Ammon's horn (tissue), 1 donor: ENCODE data around the gene ADARB1.

ENCODE experiments used
- DNase-seq: peaks from one replicate; pipeline ENCODE4 v3.0.0-alpha.2; 2016; ENCODE audit warnings: low spot score

ADARB1 gene

DNA sequence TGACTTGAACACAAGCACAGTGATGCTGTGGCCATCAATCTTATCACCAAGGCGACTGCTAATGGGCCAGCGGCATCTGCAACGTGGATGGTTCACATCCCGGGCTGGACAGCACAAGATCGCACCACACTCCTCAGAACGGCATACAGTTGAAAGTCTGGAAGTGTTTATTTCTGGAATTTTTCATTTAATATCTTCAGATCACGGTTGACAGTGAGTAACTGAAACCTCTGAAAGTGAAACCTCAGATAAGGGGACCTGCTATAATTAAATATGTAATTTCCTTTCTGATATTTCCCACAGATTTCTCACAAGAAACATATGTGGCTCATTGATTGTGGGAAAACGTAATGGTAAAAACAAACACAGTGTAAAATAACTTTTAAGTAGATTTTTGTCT, 129.6 kb downstream of the ADARB1 start:
- DNase-seq: no peak

- no peak for DNase-seq
Observed at GRCh38 chr21:45204395-45204794, 130.0 kb downstream of the ADARB1 start.

DNA sequence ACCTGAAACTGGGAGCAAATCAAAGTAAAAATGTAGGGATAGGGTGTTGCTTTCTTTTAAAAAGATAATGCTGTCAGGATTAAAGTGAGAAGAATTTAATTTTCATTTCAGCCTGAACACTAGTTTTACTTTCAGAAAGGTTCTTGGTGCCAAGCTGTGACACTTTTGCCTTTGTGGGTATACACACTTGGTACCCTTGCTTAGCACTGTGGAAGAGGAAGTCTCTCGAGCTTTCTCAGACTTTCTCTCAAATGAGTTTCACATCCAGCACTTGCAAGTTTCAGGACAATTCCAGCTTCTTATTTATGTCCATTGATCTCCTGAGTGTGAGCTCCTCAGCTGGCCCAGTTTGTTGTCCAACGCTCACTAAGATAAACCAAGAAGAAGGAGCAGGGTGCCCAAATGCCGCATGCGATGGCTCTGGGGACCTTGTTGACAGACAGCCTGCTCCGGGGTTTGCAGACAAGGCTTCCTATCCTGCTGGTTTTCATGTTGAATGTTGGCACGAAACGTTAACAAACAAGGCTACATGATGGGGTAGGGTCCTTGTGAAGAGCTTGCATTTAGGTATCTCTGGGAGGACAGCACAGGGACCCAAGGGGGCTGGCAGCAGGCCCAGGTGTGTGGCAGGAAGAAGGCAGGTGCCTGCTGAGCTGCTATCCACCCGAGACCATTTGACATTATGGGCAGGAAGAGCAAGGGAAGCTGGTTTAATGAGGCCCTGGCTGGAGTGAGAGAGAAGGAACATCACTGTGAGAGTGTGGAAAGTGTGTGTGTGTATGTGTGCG, 133.7 kb downstream of the ADARB1 start:
- peak; percentile 30 for DNase-seq

DNA sequence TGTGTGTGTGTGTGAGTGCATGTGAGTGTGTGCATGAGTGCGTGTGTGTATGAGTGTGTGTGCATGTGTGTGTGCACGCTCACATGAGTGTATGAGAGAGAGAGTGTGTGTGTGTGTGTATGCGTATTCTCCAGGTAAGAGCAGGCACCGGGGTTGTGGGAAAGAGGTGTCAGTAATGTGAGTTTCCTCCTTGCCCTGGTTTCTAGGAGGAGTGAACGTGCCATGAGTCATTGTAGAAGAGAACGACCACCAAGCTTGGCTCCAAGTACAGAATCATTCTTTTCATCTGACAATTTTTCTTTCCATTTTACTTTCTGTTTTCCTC, 134.2 kb downstream of the ADARB1 start:
- no peak for DNase-seq

DNA sequence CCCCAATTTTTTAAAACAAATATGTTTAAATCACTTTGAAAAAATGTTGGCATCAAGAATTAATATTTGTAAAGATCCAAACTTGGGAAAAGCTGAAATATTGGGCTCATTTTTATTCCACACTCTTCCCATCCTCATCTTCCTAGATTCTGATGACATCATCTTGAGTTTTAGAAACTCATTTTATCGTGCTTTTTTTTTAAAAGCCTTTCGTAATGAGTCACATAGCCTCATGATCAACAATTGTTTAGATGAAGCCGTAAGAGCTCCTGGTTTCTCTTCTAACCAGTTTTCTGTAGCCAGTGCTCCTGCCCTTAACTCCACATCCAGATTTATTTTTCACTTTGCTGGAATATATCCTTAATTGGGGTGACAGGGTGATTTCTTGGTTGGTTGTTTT, 134.7 kb downstream of the ADARB1 start:
- no peak for DNase-seq

DNA sequence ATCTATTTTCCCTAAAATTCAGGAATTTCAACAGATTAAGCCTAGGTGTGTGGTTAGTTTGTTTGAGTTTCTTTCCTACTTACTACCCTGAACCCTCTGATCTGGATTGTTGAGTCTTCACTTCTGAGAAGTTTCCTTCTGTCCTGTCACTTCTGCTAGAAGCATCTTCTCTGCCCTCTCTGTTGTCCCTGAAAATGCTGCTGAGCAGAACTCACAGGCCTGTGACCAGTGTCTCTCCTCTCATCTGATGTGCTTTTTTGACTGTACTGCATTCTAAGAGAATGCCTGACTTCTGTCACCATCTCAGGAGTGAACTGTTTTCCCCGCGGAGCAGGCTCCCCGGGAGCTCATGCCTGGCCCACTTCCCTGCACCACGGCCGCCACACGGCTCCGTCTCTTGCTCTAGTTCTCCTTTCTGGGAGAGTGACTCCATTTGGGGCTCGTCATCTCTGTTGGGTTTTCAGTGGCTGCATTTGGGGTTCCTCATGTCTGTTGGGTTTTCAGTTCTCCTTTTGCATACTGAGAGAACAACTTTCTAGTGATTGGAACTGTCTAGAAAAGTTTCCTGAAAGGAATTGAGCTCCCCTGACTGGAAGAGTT, 135.4 kb downstream of the ADARB1 start:
- peak; percentile 58 for DNase-seq

DNA sequence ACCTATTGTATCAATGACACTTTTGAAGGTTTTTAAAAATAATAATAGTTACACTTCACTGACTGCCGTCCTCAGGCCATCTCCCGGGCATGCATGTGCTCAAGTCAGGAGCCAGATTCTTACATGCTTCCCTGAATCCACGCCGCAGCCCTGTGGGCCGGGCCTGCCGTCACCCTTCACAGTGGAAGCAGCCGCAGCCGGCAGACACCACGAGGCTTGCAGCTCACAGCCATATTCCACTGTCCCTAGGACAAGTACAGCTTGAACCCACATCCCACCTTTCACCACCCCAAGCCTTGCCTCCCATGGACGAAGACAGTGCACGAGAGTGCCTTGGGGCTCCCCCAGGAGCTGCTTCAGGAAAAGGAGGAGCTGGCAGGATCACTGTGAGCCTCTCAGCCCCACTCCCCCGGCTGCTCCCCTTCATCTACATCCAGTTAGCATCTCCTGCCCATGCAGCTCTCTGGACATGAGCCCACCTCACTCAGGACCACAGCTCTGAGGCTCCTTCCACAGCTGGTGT, 136.1 kb downstream of the ADARB1 start:
- DNase-seq: no peak

GRCh38 chr21:45211661-45212060, 137.3 kb downstream of the ADARB1 start:
- DNase-seq: no peak

DNA sequence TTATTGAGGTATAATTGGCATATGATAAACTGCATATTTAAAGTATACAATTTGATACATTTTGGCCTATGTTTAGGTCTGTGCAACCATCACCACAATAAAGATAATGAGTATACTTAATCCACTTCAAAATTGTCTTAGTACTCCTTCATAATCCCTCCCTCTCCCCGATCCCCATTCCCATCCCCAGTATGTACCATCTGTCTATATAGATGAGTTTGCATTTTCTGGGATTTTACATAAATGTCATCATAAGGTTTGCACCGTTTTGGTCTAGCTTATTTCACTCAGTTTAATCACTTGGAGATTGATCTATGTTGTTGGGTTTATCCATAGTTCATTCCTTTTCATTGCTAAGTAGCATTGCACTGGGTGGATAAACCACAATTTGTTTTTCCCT, 139.0 kb downstream of the ADARB1 start:
- DNase-seq: no peak

GRCh38 chr21:45215213-45215612, 140.8 kb downstream of the ADARB1 start:
- no peak for DNase-seq

DNA sequence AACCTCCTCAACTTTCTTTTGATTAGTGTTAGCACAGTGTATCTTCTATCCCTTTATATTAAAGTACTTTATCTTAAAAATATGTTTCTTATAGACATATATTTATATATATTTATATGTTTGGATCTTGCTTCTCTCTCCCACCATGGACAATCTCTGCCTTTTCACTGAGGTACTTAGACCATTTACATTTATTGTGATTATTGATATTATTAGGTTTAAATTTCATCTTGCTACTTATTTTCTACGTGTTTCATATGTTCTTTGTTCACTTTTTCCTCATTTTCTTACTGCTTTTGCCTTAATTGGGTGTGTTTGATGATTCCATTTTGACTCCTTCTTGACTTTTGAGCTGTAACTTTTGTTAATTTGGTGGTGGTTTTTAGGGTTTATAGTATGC, 142.6 kb downstream of the ADARB1 start:
- no peak for DNase-seq

GRCh38 chr21:45219517-45219916, 145.1 kb downstream of the ADARB1 start:
- DNase-seq: no peak

- no peak for DNase-seq
Observed at GRCh38 chr21:45220071-45220481, 145.7 kb downstream of the ADARB1 start.

DNA sequence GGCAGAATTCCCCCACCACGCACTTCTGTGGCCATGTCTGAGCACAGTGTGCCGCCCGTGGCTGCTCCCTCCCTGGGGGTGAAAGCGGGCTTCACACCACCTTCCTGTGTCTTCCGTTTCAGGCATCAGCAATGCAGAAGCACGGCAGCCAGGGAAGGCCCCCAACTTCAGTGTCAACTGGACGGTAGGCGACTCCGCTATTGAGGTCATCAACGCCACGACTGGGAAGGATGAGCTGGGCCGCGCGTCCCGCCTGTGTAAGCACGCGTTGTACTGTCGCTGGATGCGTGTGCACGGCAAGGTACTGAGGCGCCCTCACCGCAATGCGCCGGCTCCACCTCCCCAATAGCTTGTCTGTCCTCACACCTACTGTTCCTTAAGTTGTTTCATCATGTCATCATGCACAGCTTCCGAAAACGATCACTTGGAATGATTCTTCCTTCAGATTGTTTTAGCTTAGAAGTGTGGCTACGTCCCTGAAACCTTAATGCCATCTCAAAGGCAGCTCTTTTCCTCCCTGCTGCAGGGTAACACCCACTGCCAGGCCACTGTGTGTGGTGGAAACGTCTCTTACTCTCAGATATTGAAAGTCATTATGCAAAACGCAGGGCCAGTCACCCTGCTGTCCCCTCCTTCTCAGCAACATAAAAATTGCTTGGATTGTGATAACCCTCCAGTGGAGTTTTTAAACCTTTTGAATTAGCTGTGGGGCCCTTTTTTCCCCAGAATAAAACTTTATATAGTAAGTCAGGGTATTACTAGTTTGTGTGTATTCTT, 146.5 kb downstream of the ADARB1 start:
- no peak for DNase-seq

- DNase-seq: no peak
Observed at GRCh38 chr21:45222001-45222400, 147.6 kb downstream of the ADARB1 start.

- no peak for DNase-seq
Observed at GRCh38 chr21:45223236-45224185, 149.1 kb downstream of the ADARB1 start.

DNA sequence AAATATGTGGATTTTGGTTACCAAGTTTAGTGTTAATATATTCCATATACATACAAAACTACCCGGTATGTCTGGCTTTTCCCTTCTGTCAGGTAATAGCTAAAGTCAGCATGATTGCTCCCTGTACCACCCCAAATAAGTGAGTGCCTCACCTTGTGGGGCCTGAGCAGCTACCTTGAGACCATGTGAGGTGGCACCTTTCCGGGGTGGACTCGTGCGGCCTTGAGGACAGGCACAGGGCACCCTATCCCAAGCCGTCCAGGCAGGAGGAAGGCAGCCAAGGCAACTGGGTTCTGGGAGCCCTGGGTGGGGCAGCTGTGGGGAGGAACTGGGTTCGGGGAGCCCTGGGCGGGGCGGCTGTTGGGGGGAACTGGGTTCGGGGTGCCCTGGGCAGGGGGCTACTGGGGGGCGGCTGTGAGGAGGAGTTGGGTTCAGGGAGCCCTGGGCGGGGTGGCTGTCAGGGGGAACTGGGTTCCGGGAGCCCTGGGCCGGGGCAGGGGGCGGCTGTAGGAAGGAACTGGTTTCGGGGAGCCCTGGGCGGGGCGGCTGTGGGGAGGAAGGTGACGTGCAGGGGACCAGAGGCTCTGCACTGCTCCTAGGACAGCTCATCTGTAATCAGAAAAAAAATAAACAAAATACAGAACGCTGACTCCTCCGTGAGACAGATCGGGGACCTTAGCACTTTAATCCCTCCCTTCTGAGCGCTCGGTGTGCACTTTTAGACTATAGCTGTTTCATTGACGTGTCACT, 150.0 kb downstream of the ADARB1 start:
- DNase-seq: no peak

DNA sequence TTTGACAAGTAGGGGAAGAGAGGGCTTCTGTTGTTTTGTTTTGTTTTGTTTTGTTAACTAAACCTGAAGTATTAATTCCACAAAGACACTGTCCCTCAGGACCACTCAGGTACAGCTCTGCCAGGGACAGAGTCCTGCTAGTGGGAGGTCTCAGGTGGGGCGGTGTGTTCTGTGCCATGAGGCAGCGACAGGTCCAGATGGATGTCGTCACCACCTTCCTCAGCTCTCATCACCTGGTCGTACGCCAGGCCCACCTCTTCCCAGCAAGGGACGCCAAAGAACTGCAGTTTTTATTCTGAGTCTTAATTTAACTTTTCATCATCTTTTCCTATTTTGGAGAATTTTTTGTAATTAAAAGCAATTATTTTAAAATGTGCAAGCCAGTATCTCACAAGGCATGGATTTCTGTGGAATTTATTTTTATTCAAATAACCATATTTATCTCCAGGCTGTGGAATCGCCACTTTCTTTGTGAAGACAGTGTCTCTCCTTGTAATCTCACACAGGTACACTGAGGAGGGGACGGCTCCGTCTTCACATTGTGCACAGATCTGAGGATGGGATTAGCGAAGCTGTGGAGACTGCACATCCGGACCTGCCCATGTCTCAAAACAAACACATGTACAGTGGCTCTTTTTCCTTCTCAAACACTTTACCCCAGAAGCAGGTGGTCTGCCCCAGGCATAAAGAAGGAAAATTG, 150.8 kb downstream of the ADARB1 start:
- DNase-seq: no peak

GRCh38 chr21:45225741-45226327, 151.5 kb downstream of the ADARB1 start:
- no peak for DNase-seq
